HG03060 (cell line): ENCODE measurements around the gene RMND5B.
A peak's percentile ranks its signal among the peaks of the same experiment; 100 is the strongest.

Source experiments
- ATAC-seq: cut with Tn5 transposase; IDR thresholded peaks from one replicate; pipeline ENCODE4 v1.9.1; 2021; ENCODE audit warnings: low read depth, moderate number of reproducible peaks; ENCODE audit not compliant: unreplicated experiment

Gene RMND5B

DNA sequence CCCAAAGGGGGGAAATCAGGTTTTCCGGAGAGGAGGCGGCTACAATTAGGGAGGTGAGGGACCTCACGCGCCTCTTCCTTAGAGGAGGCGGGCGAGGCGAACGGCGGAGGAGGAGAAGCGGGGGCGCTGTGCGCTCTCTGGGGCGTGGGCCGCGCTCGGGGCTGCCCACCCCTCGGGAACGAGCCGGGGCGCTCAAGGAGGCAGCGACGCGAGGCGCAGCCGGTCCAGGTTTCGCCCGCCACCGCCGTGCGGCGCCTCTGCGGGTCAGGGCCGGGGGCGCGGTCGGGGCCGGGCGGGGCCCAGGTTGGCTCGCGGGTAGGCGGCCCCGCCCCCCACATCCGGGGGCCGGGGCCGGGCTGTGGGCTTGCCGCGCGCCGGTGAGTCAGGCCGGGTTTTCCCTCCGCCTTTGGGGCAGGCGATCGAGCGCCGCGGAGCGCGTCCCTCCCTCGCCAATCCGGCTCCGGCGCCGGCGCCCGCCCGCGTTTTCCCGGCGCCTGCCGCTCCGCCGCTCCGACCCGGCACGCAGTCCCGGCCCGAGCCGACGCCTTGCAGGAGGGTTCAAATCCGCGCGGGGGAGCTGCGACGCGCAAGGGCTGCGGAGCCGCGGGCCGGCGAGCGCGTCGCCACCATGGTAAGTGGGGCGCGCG is 17.6 kb upstream of the RMND5B start, which contains the start of gene N4BP3:
TSS of gene N4BP3 (plus strand) at position 392 of the 647 bp plus-strand sequence. CDS start 6,052 bp downstream, outside the sequence.
- ATAC-seq: no peak

DNA sequence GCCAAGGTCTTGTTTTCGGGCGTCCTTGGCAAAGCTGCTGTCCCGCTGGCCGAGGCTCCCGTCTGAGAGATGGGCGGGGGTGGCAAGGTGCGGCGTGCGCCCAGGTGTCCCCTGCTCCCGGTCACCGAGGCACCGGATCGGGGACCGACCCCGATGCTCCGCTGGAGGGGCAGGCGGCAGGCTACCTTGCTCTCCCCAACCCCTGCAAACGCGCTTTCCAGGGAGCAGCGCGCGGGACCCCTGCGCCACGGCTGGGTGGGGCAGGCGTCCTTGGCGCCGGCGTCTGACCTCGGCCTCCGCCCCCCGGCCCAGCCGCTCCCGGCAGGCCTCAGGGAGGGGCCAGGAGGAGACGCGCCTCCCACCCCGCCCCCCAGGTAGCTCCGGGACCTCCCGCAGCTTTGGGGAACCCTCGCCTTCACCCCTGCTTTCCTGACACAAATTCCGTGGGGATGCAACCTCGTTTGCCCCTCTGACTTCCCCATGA is 16.9 kb upstream of the RMND5B start:
- no peak for ATAC-seq

DNA sequence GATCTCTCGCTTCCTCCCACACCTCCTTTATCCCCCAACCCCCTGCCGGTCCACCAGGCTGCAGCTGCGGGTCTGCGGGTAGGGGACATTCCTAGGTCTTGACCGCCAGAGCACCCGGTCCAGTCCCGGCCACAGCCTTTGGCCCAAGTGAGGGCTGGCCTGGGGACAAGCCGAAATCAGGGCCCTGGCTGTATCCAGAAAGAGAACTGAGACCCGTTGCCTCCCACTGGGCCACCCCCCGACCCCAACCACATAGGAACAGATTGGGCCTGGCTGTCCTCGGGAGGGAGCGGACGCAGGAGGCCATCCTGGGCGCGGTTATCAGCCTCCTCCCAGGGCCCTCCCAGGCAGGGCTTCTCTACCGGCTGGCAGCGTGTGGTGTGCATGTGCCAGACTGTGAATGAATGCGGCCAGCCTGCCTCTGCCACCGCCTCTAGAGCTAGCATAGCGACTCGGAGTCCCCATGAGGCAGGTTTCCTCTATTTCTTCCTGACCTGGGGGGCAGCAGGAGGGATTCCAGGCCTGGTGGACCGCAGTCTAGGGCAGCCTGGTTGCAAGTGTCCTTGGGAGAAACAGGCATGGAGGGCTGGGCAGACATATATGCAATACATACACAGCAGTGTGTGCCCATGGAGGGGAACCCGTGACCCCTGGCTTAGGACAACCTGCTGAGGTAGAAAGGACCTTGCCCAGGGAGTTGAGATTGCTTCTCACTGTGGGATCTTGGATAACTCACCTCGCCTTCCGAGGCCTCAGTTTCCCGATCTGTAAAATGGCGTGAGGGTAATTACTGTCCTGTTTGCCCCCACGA is 16.3 kb upstream of the RMND5B start:
- ATAC-seq: no peak

DNA sequence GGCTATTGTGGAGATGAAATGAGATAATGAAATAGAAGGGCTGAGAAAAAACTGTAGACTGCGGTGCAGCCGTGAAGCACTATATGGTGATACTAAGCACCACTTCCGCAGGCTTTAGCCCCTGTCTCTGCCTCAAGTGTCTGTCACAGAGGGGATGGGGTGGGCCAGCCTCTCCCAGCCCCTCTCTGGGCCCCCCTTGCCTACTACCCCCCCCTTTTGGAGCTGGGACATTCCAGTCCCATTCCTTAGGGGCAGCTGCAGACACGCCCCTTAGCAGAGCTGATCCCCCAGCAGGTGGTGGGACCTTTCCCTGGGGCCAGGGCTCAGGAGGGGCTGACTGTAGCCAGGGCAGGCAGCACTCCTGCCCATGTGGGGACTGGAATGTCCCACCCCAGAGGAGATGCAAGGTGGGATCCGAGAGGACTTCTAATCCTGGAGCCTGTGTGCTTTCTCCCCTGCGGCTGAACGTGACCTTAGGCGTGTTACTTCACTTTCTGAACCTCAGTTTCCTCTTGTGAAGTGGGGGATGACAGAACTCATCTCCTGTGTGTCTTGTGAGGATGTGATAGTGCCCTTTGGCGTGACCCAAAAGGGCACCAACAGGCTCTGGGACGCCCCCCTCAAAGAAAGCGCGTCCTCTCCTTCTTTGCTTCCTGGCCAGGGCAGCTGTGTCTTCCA is 15.5 kb upstream of the RMND5B start:
- no peak for ATAC-seq

DNA sequence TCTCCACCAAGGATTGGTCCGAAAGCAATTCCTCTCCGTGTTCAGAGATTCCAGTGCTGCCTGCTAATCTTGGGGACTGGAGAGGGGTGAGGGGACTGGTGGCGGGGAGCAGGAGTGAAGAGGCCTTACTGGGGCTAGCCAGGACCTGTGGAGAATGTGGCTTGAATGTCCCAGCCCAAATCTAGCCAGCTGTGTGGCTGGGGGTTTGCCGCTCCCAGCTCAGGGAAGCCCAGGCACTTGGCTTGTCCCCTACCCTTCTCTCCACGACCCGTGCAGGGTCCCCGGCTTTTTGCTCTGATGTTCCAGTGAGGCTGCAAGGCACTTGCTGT is 15.0 kb upstream of the RMND5B start:
- no peak for ATAC-seq

DNA sequence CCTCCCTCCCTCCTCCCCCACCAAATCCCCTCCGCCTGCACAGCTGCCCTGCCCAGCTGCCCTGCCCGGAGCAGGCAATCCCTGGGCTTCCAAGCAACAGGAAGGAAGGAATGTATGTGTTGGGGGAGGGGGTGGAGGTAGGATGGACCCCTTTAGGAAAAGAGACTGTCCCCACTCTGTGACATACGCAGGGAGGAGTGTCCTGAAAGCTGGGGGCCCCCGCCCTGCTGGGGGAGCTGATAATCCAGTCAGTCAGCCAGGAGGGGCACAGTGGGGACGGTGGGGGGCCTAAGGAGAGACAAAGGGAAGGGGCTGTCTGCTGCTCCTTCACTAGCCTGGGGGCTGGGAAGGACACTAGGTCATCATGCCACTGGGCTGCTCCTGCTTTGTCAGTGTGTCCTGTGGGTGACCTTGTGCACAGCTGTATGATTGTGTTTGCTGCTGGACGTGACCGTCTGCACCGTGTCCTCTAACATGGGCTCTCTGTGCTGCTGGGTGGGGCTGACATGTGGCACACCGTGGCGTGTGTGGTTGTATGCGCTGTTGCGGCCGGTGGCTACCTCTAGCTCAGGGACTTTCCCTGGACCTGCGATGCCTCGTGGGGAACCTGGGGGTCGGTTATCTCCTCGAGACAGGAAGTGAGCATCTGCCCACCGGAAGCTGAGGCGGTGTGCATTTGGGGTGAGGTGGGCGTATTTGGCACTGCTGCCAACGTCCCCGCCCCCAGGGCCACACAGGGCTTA is 14.5 kb upstream of the RMND5B start:
- ATAC-seq: peak; percentile 27

DNA sequence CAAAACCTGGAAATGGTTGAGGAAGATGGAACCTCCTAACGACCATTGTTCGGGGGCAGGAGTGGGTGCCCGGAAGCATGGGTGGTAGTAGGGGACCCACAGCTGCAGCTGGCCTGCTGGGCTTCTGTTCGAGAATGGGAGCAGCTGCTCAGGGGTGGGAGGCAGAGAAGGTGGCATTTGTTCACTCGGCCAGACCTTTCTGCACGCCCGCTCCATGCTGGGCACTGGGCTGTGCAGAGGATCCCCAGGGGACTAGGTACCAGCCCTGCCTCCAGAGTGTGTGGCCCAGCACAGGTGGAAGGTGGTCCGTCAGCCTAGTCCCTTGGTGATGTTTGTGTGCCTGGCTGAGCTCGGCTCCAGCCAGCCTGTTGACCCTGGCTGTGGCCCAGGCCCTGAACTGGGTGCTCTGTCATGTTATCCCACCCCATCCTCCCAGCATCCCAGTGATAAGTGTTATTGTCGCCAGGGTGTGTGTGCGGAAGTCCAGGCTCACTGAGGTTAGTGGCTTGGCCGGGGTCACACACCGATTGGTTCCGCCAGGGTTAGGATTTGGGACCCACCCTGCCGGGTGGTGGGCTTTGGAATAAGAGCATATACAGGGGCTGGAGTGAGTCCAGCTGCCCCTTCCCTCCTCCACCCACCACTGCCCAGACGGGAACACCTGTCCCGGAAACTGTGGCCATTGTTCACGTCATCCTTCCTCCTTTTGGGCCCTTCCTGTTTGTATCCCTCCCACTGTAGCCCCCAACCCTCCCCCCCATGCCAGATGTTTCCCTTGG is 12.7 kb upstream of the RMND5B start:
- no peak for ATAC-seq

DNA sequence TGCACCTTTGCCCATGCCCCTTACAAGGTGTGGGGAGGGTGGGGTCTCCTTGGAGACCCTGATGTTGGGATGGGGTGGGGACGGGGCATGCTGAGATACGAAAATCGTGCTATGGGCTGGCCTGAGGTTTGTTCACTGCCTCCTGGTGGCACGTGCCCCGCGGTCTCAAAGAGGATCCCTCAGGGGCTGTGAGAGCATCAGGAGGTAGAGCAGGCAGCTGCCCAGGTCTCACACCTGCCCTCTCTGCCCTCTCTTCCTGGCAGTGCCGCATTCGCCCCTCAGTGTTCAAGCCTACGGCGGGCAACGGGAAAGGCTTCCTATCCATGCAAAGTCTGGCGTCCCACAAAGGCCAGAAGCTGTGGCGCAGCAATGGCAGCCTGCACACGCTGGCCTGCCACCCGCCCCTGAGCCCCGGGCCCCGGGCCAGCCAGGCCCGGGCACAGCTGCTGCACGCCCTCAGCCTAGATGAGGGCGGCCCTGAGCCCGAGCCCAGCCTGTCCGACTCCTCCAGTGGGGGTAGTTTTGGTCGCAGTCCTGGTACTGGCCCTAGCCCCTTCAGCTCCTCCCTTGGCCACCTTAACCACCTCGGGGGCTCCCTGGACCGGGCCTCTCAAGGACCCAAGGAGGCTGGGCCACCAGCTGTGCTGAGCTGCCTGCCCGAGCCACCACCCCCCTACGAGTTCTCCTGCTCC is 10.8 kb upstream of the RMND5B start:
- ATAC-seq: no peak

DNA sequence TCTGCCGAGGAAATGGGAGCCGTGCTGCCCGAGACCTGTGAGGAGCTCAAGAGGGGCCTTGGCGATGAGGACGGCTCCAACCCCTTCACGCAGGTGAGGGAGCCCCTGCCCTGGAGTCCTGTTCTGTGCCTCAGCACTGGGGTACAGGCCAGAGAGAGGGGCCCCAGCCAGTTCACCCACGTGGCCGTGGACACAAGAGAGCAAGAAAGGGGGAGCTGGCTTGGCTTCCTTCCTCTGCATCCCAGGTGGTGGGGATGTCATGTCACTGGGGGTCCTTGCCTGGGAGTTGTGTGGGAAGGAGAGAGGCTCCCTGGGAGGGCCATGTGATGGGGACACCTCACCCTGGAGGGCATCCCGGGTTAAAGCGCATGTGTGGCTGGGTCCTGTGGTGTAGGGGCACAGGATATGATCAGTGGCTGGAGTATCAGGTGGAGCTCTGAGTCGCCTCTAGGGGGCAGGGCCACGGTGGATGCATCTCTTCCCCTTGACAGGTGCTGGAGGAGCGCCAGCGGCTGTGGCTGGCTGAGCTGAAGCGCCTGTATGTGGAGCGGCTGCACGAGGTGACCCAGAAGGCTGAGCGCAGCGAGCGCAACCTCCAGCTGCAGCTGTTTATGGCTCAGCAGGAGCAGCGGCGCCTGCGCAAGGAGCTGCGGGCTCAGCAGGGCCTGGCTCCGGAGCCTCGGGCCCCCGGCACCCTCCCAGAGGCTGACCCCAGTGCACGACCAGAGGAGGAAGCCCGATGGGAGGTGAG is 10.0 kb upstream of the RMND5B start:
- peak; percentile 61 for ATAC-seq

DNA sequence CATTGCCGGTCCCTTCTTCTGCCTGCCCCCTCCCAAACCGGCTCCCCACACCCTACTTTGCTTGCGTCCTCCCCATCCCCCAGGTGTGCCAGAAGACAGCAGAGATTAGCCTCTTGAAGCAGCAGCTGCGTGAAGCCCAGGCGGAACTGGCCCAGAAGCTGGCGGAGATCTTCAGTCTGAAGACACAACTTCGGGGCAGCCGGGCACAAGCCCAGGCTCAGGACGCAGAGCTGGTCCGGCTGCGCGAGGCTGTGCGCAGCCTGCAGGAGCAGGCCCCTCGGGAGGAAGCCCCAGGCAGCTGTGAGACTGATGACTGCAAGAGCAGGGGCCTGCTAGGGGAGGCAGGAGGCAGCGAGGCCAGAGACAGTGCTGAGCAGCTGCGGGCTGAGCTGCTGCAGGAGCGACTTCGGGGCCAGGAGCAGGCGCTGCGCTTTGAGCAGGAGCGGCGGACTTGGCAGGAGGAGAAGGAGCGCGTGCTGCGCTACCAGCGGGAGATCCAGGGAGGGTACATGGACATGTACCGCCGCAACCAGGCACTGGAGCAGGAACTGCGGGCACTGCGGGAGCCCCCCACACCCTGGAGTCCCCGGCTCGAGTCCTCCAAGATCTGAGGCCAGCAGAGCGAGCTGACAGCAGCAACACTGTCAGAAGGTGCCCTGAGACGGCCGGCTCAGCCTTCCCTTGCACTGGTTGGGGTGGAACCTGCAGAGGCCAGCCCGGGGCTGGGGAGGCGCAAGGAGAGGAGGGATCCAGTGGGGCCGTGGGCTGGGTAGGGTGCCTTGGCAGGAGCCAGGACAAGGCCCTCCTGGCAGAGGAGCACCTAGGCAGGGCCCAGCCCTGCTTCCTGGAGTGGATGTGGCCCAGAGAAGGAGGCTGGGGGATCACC is 9.2 kb upstream of the RMND5B start:
- ATAC-seq: no peak

DNA sequence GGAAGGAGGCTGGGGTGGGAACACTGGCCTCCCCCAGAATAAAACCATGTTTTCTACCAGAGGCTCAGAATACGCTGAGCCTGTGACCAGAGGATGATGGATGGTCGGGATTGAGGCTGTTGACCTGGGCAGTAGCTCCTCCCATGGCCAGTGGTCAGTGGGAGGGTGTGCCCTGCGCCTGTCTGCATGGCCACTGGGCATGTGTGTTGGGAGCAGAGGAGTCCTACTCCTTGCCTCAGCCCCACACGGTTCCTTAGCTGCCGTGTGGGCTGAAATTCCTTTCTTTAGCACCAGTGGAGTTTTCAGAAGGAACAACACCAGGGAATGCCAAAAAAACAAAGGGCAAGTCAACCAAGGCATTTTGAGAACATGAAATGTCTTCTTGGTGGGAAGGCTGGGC is 8.5 kb upstream of the RMND5B start:
- no peak for ATAC-seq

DNA sequence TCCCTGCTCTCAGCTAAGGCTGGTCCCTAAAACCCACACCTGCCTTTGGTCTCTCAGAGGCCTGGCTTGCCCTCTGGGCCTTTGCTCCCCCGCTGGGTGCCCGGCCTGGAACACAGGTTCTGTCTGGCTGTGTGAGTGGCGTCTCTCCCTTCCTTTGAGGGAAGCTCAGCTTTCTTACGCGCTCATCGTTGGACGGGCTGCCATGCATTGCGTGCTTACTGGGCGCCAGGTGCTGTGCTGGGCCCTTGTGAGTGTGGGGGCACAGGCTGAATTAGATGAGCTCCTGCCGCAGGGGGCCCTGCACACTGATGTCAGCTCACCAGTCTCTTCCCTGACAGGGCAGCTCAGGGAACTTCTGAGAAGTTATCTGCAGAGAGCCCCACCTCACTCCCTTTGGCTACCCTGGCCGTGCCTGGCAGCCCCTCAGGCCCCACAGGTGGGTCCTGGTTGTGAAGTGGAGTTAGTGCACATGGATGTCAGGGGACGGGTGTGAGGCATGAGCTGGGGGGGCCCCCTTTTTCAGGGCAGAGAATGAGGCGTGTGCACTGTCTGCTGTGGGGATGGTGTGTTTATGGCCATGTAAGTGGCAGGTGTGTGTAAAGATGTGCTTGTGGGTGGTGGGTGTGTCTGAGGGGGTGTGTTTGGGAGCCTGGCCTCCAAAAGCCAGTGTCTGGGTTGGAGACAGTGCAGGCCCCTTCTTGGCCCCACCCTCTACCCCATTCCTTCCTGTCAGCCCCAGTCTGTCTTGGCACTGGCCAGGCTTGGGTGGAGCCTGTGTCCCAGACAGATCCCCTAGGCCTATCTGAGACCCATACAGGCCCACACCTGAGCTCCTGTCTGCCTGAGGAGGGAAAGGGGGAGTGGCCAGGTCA is 7.5 kb upstream of the RMND5B start:
- no peak for ATAC-seq

DNA sequence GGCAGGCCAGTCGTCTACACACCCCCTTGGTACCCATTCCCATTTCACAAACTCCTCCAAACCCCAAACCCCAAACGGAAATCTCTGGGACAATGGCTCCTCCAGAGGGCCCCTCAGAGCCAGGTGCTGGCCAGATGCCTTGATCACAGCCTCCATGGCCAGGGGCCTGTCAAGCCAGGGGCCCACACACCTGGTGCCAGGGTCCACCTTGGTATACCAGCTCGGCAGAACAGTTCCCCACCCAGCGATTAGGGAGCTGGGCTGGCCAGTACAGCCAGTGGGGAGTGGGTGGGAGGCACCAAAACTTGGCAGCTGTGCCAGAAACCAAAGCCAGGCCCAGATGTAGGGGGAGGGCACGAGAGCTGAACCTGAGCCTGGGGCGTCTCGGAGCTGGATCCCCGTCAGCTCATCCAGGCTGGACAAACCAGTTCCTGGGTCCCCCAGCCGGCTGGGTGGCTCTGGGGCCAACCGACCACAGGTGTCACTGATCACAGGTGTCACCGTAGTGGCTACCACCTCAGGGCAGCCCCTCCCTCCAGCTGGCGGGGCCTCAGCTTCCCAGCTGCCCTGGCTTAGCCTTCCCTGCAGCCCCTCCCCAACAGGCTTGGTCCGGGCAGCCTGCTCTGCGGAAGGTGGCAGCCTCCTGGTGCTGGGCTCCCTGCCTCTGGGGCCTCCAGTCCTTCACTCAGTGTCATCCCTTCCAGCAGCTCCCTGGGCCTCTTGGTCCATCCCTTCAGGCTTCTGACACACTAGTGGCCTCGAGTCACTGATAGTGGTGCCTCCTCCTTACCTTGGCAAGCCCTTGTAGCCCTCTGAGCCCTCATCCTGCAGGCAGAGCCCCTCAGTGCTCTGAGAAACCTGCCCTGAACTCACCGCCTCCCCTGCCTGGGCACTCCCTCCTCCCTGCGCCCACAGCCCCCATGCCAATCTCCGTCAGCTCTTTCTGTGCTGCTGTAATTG is 6.6 kb upstream of the RMND5B start:
- no peak for ATAC-seq

DNA sequence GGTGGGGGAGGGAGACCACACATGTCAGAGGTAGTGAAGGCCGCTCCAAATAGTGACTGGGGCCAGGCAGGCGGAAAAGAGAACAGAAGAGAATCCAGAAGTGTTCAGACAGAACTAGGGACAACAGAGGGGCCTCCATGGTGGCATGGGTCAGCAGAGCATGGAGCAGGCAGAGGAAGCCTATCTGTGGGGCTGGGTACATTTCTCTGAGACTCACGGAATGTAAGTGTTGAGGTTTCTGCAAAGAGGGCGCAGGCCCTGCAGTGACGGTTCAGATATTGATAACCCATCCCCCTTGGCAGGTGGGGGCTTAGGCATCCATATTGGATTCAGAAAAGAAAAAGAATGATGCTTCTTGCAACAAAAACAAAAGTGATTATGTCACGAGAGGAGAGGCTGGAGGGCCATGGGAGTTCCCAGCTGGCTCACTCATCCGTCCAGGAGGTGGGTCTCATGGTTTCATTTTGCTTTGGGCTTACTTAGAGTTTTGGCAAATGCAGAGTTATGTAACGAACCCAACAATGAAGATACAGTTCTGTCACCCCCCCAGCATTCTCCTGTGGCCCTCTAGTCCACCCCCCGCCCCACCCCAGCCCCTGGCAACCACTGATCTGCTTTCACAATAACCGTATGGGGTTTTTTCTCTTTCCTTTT is 5.4 kb upstream of the RMND5B start:
- no peak for ATAC-seq

DNA sequence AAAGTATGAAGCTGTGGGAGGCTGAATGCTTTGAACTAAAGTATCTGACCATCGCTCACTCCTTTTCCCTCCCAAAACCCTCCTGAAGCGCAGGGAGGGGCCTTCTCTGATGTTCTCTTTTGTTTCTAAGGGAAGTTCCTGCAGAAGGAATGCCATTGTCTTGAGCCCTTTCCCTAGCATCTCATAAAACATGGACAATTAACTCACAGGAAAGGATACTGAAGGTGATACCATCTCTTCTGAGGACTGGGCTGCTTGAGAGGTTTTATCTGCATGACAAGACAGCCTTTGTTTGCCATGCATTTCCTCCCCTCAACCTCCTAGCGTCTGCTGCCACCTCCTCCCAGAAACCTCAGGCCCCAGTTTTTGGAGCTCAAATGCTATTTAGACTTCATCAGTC is 4.3 kb upstream of the RMND5B start:
- no peak for ATAC-seq
